ENCODE measurements around the gene ANKDD1A. TPM values are rescaled to one million over a fixed set of nuclear protein-coding genes. Genes with fewer than 3 reads are reported as not detected.

ANKDD1A gene
- total and polyA plus RNA-seq, 4 donors: 2.3 to 6.8 (median 4.2) TPM

DNA sequence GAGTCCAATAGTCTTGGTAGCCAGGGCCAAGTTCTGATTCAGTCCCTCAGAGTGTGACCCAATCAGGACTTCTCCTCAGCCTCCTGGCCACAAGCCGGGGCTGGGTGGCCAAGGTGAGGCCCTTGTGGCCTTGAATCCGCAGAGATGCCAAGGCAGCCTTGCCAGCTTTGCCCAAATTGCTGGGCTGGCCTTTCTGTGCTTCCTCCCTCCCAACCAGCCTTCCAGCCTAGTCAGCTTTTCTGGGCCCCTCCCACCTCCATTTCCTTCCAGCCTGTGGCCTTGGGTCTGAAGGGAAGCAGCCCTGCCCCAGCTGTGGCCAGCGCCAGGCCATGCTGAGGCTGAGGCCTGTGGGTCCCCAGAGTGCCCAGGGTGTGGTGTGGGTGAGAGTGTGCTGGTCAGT lies 34.3 kb upstream of the ANKDD1A start:
- TF ChIP-seq, protein P1, sequence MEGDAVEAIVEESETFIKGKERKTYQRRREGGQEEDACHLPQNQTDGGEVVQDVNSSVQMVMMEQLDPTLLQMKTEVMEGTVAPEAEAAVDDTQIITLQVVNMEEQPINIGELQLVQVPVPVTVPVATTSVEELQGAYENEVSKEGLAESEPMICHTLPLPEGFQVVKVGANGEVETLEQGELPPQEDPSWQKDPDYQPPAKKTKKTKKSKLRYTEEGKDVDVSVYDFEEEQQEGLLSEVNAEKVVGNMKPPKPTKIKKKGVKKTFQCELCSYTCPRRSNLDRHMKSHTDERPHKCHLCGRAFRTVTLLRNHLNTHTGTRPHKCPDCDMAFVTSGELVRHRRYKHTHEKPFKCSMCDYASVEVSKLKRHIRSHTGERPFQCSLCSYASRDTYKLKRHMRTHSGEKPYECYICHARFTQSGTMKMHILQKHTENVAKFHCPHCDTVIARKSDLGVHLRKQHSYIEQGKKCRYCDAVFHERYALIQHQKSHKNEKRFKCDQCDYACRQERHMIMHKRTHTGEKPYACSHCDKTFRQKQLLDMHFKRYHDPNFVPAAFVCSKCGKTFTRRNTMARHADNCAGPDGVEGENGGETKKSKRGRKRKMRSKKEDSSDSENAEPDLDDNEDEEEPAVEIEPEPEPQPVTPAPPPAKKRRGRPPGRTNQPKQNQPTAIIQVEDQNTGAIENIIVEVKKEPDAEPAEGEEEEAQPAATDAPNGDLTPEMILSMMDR (IDR thresholded peaks at IDR 0.05; ENCODE audit: control extremely low read depth, extremely low read depth): no peak
- Histone ChIP-seq H3K9me3 (ENCODE audit: control insufficient read depth in 4 of 4, insufficient read depth in 3 of 4, low read length in 3 of 4) (no peaks in the 10 kb centered on the region), H3K4me3 (no peak overlapping the region), H3K9ac (ENCODE audit: insufficient read depth in 1 of 2, low read length in 2 of 2) (no peak overlapping the region), H3K36me3 (ENCODE audit: control insufficient read depth in 4 of 4, insufficient read depth in 4 of 4, low read length in 4 of 4) (no peaks in the 10 kb centered on the region), H3K27ac (ENCODE audit: low read depth in 1 of 2, low read length in 1 of 2) (peak overlapping the region in 1 of 2 donors; percentile 81), H3K27me3 (ENCODE audit: control insufficient read depth in 3 of 3, insufficient read depth in 3 of 3, low read length in 2 of 3) (no peaks in the 10 kb centered on the region), H3K4me1 (ENCODE audit: control insufficient read depth in 5 of 5, insufficient read depth in 5 of 5, low read length in 5 of 5) (peaks cover 0 to 19% (median 2%) of the 10 kb centered on the region in 5 donors)
- ATAC-seq (ENCODE audit: insufficient read depth, low FRiP score): peak; percentile 70
- WGBS, 2 donors: 20 to 37% methylated on average over 3 of the region's 3 CpGs
- DNase-seq: peak; percentile 41 to 69 (median 56)

DNA sequence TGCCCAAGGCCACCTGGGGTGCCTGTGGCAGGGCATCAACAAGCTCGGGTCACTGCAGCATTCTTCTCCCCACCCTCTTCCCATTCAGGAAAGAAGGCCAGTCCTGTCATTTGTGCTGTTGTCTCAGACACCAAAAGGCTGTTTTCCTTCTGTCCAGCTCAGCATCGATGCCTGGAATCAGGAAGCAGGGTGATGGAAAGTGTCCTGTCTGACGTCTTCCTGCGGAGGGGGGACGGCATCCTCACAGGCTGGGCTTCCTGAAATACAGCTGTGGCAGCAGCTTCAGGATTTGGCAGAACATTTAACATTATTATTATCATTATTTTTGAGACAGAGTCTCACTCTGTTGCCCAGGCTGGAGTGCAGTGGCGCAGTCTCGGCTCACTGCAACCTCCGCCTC lies 33.0 kb upstream of the ANKDD1A start:
- H3K27me3 ChIP-seq (ENCODE audit: control insufficient read depth in 3 of 3, insufficient read depth in 3 of 3, low read length in 2 of 3): no peaks in the 10 kb centered on the region
- TF ChIP-seq, protein P1 (IDR thresholded peaks at IDR 0.05; ENCODE audit: control extremely low read depth, extremely low read depth): no peak
- peak; percentile 40 to 78 (median 57) for DNase-seq
- H3K9ac ChIP-seq (ENCODE audit: insufficient read depth in 1 of 2, low read length in 2 of 2): peak overlapping the region in 1 of 2 donors; percentile 17
- 57 to 61% methylated on average over 8 of the region's 8 CpGs for WGBS, 2 donors
- H3K4me1 ChIP-seq (ENCODE audit: control insufficient read depth in 5 of 5, insufficient read depth in 5 of 5, low read length in 5 of 5): peaks cover 0 to 15% (median 7%) of the 10 kb centered on the region in 5 donors
- ATAC-seq (ENCODE audit: insufficient read depth, low FRiP score): no peak
- H3K9me3 ChIP-seq (ENCODE audit: control insufficient read depth in 4 of 4, insufficient read depth in 3 of 4, low read length in 3 of 4): no peaks in the 10 kb centered on the region
- H3K36me3 ChIP-seq (ENCODE audit: control insufficient read depth in 4 of 4, insufficient read depth in 4 of 4, low read length in 4 of 4): no peaks in the 10 kb centered on the region
- H3K4me3 ChIP-seq: no peak overlapping the region
- H3K27ac ChIP-seq (ENCODE audit: low read depth in 1 of 2, low read length in 1 of 2): peak overlapping the region in 1 of 2 donors; percentile 79

DNA sequence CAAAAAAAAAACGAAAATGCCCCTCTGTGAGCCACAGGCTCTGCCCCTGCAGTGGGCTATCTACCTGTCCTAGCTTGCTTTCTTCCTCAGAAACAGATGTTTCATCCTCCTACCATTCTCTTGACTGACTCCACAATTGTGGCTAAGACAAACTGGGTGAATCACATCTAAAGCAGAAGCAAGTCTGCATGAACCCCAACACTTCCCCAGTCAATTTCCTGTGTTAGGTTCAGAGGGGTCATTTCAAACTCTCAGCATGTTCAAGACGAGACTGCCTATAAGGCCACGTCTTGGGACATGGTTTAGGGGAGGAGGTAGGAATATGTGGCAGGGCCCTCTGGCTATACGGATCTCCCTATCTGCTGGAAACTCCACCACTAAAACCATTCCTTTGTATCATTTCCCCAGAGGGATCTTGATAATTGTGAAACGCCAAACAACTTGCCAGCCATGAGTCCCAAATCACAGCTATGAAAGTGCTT lies 28.6 kb upstream of the ANKDD1A start:
- Histone ChIP-seq H3K9ac (ENCODE audit: insufficient read depth in 1 of 2, low read length in 2 of 2) (no peak overlapping the region), H3K4me1 (ENCODE audit: control insufficient read depth in 5 of 5, insufficient read depth in 5 of 5, low read length in 5 of 5) (peaks cover 0 to 11% (median 7%) of the 10 kb centered on the region in 5 donors)

More for the DNA sequence above, 28.6 kb upstream of the ANKDD1A start:
- Histone ChIP-seq H3K27ac (ENCODE audit: low read depth in 1 of 2, low read length in 1 of 2) (peak overlapping the region; percentile 47 to 68), H3K4me3 (no peak overlapping the region), H3K36me3 (ENCODE audit: control insufficient read depth in 4 of 4, insufficient read depth in 4 of 4, low read length in 4 of 4) (no peaks in the 10 kb centered on the region), H3K27me3 (ENCODE audit: control insufficient read depth in 3 of 3, insufficient read depth in 3 of 3, low read length in 2 of 3) (no peaks in the 10 kb centered on the region), H3K9me3 (ENCODE audit: control insufficient read depth in 4 of 4, insufficient read depth in 3 of 4, low read length in 3 of 4) (no peaks in the 10 kb centered on the region)
- 38 to 56% methylated on average over 5 of the region's 5 CpGs for WGBS, 2 donors
- DNase-seq: no peak
- peak; percentile 64 for ATAC-seq (ENCODE audit: insufficient read depth, low FRiP score)
- TF ChIP-seq, protein P1 (IDR thresholded peaks at IDR 0.05; ENCODE audit: control extremely low read depth, extremely low read depth): no peak
